PC-3 (cell line): ENCODE data around the gene PCNT.

ENCODE experiments used
- CTCF ChIP-seq: fragments of 300-600 bp; sonication (generic); conservative IDR thresholded peaks from 2 replicates; pipeline ENCODE4 v1.5.1; 2017; ENCODE audit warnings: antibody characterized with exemption, low read depth, mild to moderate bottlenecking, low read length
- EZH2 ChIP-seq: fragments of 300-600 bp; sonication (generic); IDR thresholded peaks from one replicate; pipeline ENCODE4 v1.6.1; 2017; ENCODE audit warnings: antibody characterized with exemption, mild to moderate bottlenecking, low read length; ENCODE audit not compliant: unreplicated experiment

GRCh38 chr21:46399129-46399528 is 75.2 kb downstream of the PCNT start:
- TF ChIP-seq CTCF (no peak), EZH2 (no peak)
